GM12878 (cell line): ENCODE results near the gene GP9. TPM values are rescaled to one million over a fixed set of nuclear protein-coding genes. Genes with fewer than 3 reads are reported as not detected.

Experiments used
- ATAC-seq: fragments of 200-7000 bp; cut with Tn5 transposase; 3 replicates; pipeline ENCODE4 v1.9.1; 2020; ENCODE audit warnings: mild to moderate bottlenecking, moderate library complexity
- BruUV-seq: library from RNA; stranded (reverse); fragments of 400-500 nt; replicated peaks from 2 replicates; lab custom pipeline; 2021; lab: Mats Ljungman, UMichigan
- CTCF ChIA-PET: fragments of 300-600 bp; sonication (Branson Sonifier 250); formaldehyde crosslinking; extraction: SDS; loops from one replicate; lab custom pipeline; 2021; ENCODE audit warnings: inconsistent platforms; lab: Yijun Ruan, JAX
- POLR2A ChIA-PET: fragments of 350-600 bp; formaldehyde crosslinking; extraction: SDS; loops from one replicate; lab custom pipeline; 2021; ENCODE audit warnings: inconsistent platforms; lab: Charles Lee
- RAD21 ChIA-PET: fragments of 300-600 bp; sonication (Branson Sonifier 250); formaldehyde crosslinking; loops from one replicate; lab custom pipeline; 2023; ENCODE audit warnings: antibody characterized with exemption; ENCODE audit not compliant: unreplicated experiment; lab: Charles Lee
- SMC1A ChIA-PET: fragments of 300-600 bp; sonication (Branson Sonifier 250); formaldehyde crosslinking; loops from one replicate; lab custom pipeline; 2023; ENCODE audit not compliant: unreplicated experiment, uncharacterized antibody; lab: Charles Lee
- DNase-seq: peaks from one replicate; pipeline ENCODE4 v3.0.0-alpha.2; 2011; ENCODE audit warnings: low read depth, low spot score
- FAIRE-seq: peaks from 3 replicates; lab custom pipeline; 2011; peaks lifted over from hg19 to GRCh38; lab: Jason Lieb, UNC
- H2AFZ ChIP-seq: 2 replicates; pipeline ENCODE4 v1.6.0; 2011; ENCODE audit warnings: low read depth, low read length, control low read depth; ENCODE audit not compliant: control insufficient read depth
- H3K27ac ChIP-seq: 2 replicates; pipeline ENCODE4 v1.5.1; 2011; ENCODE audit warnings: control low read depth; ENCODE audit not compliant: control insufficient read depth, insufficient read depth
- H3K27me3 ChIP-seq, 2 experiments: replicated peaks in 1 of 2; 2 replicates each; pipeline versions ENCODE4 v1.6.0 to v1.6.1; 2011; ENCODE audit warnings: low read length in 1 of 2; ENCODE audit not compliant: control insufficient read depth in 2 of 2, insufficient read depth in 2 of 2
- H3K36me3 ChIP-seq, 2 experiments: 2 replicates each; pipeline ENCODE4 v1.5.1; 2011; ENCODE audit warnings: low read length in 1 of 2; ENCODE audit not compliant: control insufficient read depth in 2 of 2, insufficient read depth in 2 of 2
- H3K4me1 ChIP-seq: 2 replicates; pipeline ENCODE4 v1.6.1; 2011; ENCODE audit warnings: mild to moderate bottlenecking, low read length, moderate library complexity, mixed read lengths; ENCODE audit not compliant: control insufficient read depth, insufficient read depth
- H3K4me2 ChIP-seq: 2 replicates; pipeline ENCODE4 v1.6.0; 2011; ENCODE audit warnings: control low read depth; ENCODE audit not compliant: control insufficient read depth, insufficient read depth
- H3K4me3 ChIP-seq: fragments of 200-600 bp; sonication (generic); 2 replicates; pipeline ENCODE4 v1.5.1; 2016
- H3K79me2 ChIP-seq: 2 replicates; pipeline ENCODE4 v1.6.0; 2011; ENCODE audit warnings: low read length; ENCODE audit not compliant: control insufficient read depth, insufficient read depth
- H3K9ac ChIP-seq: 2 replicates; pipeline ENCODE4 v1.8.0; 2011; ENCODE audit warnings: low read length, control low read depth, mixed read lengths; ENCODE audit not compliant: control insufficient read depth, insufficient read depth
- H3K9me3 ChIP-seq: replicated peaks from 3 replicates; pipeline ENCODE4 v1.5.1; 2011; ENCODE audit warnings: mild to moderate bottlenecking, low read length; ENCODE audit not compliant: control insufficient read depth, insufficient read depth
- H4K20me1 ChIP-seq: 2 replicates; pipeline ENCODE4 v1.6.0; 2011; ENCODE audit not compliant: control insufficient read depth, insufficient read depth
- ATF3 ChIP-seq: IDR thresholded peaks from 2 replicates; pipeline ENCODE4 v1.6.1; 2011; ENCODE audit warnings: low read depth, mild to moderate bottlenecking, low read length, moderate library complexity, borderline replicate concordance; ENCODE audit errors: extremely low read depth
- ATF7 ChIP-seq: fragments of 450-650 bp; IDR thresholded peaks from 2 replicates; pipeline ENCODE4 v1.6.1; 2016; ENCODE audit warnings: low read depth, mild to moderate bottlenecking
- BCL11A ChIP-seq: IDR thresholded peaks from 2 replicates; pipeline ENCODE4 v1.6.1; 2011; ENCODE audit warnings: low read depth, low read length
- BMI1 ChIP-seq: fragments of 450-650 bp; IDR thresholded peaks from 2 replicates; pipeline ENCODE4 v1.6.1; 2016; ENCODE audit warnings: mild to moderate bottlenecking, moderate library complexity, borderline replicate concordance
- CEBPB ChIP-seq, 2 experiments: fragments of 150-350 bp in 1 of 2; IDR thresholded peaks; 2 replicates each; pipeline ENCODE4 v1.6.1; 2012 to 2014; ENCODE audit warnings: low read depth in 2 of 2, low read length in 2 of 2, borderline replicate concordance in 1 of 2, inconsistent platforms in 1 of 2
- E4F1 ChIP-seq: fragments of 450-650 bp; IDR thresholded peaks from 2 replicates; pipeline ENCODE4 v1.6.1; 2018; ENCODE audit warnings: borderline replicate concordance, mild to moderate bottlenecking; ENCODE audit not compliant: partially characterized antibody
- IRF3 ChIP-seq: fragments of 450-650 bp; IDR thresholded peaks from 2 replicates; pipeline ENCODE4 v1.6.1; 2014; ENCODE audit warnings: mild to moderate bottlenecking
- KLF5 ChIP-seq: fragments of 450-650 bp; IDR thresholded peaks from 2 replicates; pipeline ENCODE4 v1.6.1; 2014; ENCODE audit warnings: mild to moderate bottlenecking; ENCODE audit not compliant: partially characterized antibody
- NBN ChIP-seq: fragments of 450-650 bp; IDR thresholded peaks from 2 replicates; pipeline ENCODE4 v1.6.1; 2016
- RELB ChIP-seq: fragments of 450-650 bp; IDR thresholded peaks from 2 replicates; pipeline ENCODE4 v1.6.1; 2017; ENCODE audit warnings: low read depth, mild to moderate bottlenecking, moderate library complexity
- TCF3 ChIP-seq: IDR thresholded peaks from 2 replicates; pipeline ENCODE4 v1.6.1; 2012; ENCODE audit warnings: low read depth, mild to moderate bottlenecking, low read length, borderline replicate concordance; ENCODE audit not compliant: insufficient read depth
- ZBTB40 ChIP-seq: fragments of 450-650 bp; IDR thresholded peaks from 2 replicates; pipeline ENCODE4 v1.6.1; 2016; ENCODE audit warnings: mild to moderate bottlenecking, moderate library complexity, borderline replicate concordance
- WGBS: methylation state at CpG from one replicate; pipeline ENCODE4 v1.1.6; 2016; ENCODE audit warnings: low lambda C conversion rate; ENCODE audit not compliant: insufficient replicate concordance, insufficient coverage; ENCODE audit errors: missing lambda C conversion rate; 5-methylcytosine and 5-hydroxymethylcytosine counted together
- in situ Hi-C: fragments of 300-500 bp; cut with MboI; formaldehyde crosslinking; loops from 9 replicates; pipeline ENCODE4 v1.14.3; 2018; ENCODE audit warnings: mixed read lengths
- intact Hi-C: fragments of 100-400 bp; cut with micrococcal nuclease; formaldehyde crosslinking; loops from one replicate; pipeline ENCODE4 v1.14.2; 2022; ENCODE audit not compliant: unreplicated experiment
- polyA plus RNA-seq, 11 experiments: library from polyadenylated mRNA; depleted of rRNA in 4 of 11; unstranded in 6 of 11; stranded (reverse) in 5 of 11; fragments of >200 nt; fragmentation: Nextera tagmentation in 4 of 11; fragmentation: Illumina TruSeq in 1 of 11; extraction: Ambion mirVana in 4 of 11; extraction: Trizol in 1 of 11; gene quantifications; 1 replicate in 1 of 11; 2 replicates in 10 of 11; pipeline versions ENCODE4 v1.2.1 to v1.2.3, GENCODE V29; 2011 to 2016; ENCODE audit warnings: inconsistent platforms in 2 of 11, missing spikeins in 2 of 11, low read depth in 1 of 11
- total RNA-seq, 4 experiments: library from RNA; depleted of rRNA in 3 of 4; stranded (reverse); fragments of >200 nt in 3 of 4; fragmentation: Illumina TruSeq in 1 of 4; extraction: Trizol in 1 of 4; gene quantifications; 2 replicates each; pipeline versions ENCODE4 v1.2.1 to v1.2.3, GENCODE V29; 2013 to 2021

Gene GP9
- total and polyA plus RNA-seq, 10 of the 15 experiments (the other 5 are each of a cell fraction or from before 2014, with no cell fraction given) = 0.15 TPM; not detected in 9

- TF ChIP-seq RELB (no peak), ATF7 (no peak)
- TF ChIP-seq, all 136 proteins: peak for 0
Measured at GRCh38 chr3:129084501-129084900, 23.9 kb downstream of the GP9 start (continued).

- H3K9ac ChIP-seq = no peak overlapping the region
- intact Hi-C loops (no loop called here), in situ Hi-C loops (no loop called here)
- H3K4me2 ChIP-seq = no peak overlapping the region
- H3K4me1 ChIP-seq = no peaks in the 10 kb centered on the region
- H4K20me1 ChIP-seq = no peaks in the 10 kb centered on the region
- ChIA-PET POLR2A (no interaction called here), RAD21 (interaction anchor here (0.7 to 1.2 kb wide), 2 partner anchors 32 to 115 kb away, joined by 3 to 4 read pairs; no protein-coding TSS in a partner anchor), SMC1A (no interaction called here), CTCF (interaction anchor here (0.9 to 1.3 kb wide), 2 partner anchors 32 to 116 kb away, joined by 3 to 4 read pairs; no protein-coding TSS in a partner anchor)
- ATAC-seq (no peak), DNase-seq (no peak), FAIRE-seq (no peak)
- 73% methylated on average over 12 of the region's 12 CpGs for WGBS
- BruUV-seq = no TSS peak
- H3K27me3 ChIP-seq = no peaks in the 10 kb centered on the region
- H2AFZ ChIP-seq = no peak overlapping the region
- no peaks in the 10 kb centered on the region for H3K79me2 ChIP-seq
- no peaks in the 10 kb centered on the region for H3K9me3 ChIP-seq
- H3K36me3 ChIP-seq = no peaks in the 10 kb centered on the region
- H3K4me3 ChIP-seq = no peak overlapping the region
- no peak overlapping the region for H3K27ac ChIP-seq
- TF ChIP-seq IRF3 (no peak), E4F1 (no peak), BMI1 (no peak), CEBPB (IDR thresholded peaks at IDR 0.05; ENCODE audit: borderline replicate concordance in 1 of 2, low read depth in 2 of 2, low read length in 2 of 2) (no peak), KLF5 (no peak), ATF3 (no peak), NBN (no peak), BCL11A (no peak), ZBTB40 (no peak), TCF3 (no peak)
Measured at GRCh38 chr3:129085165-129085715, 24.7 kb downstream of the GP9 start.
